GM12874 (cell line): ENCODE data around the gene FOXJ2.

Source experiments
- TF ChIP-seq, protein P1 (sequence below): IDR thresholded peaks from 2 replicates; pipeline ENCODE4 v1.5.1; 2011; ENCODE audit warnings: low read depth, mild to moderate bottlenecking, control low read depth, low read length, moderate library complexity; ENCODE audit not compliant: insufficient read depth

FOXJ2 gene

DNA sequence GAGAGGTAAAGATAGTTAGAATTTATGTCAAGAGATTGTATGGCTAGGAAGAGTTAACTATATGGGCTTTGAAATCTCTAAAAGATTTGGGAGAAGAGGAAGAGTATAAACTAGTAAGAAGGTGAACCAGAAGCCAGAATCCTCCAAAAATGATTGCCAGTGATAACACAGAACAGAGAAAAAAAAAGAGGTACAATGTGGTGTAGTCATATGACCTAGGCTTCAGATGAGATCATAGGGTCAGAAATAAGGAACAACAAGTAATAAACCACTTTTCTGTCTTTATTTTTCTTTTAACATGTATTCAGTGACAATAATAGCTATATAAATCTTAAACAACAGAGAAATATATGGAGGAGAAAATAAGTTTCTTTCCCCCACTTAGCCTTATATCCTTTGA lies 47.6 kb downstream of the FOXJ2 start:
- TF ChIP-seq, protein P1, sequence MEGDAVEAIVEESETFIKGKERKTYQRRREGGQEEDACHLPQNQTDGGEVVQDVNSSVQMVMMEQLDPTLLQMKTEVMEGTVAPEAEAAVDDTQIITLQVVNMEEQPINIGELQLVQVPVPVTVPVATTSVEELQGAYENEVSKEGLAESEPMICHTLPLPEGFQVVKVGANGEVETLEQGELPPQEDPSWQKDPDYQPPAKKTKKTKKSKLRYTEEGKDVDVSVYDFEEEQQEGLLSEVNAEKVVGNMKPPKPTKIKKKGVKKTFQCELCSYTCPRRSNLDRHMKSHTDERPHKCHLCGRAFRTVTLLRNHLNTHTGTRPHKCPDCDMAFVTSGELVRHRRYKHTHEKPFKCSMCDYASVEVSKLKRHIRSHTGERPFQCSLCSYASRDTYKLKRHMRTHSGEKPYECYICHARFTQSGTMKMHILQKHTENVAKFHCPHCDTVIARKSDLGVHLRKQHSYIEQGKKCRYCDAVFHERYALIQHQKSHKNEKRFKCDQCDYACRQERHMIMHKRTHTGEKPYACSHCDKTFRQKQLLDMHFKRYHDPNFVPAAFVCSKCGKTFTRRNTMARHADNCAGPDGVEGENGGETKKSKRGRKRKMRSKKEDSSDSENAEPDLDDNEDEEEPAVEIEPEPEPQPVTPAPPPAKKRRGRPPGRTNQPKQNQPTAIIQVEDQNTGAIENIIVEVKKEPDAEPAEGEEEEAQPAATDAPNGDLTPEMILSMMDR: no peak

DNA sequence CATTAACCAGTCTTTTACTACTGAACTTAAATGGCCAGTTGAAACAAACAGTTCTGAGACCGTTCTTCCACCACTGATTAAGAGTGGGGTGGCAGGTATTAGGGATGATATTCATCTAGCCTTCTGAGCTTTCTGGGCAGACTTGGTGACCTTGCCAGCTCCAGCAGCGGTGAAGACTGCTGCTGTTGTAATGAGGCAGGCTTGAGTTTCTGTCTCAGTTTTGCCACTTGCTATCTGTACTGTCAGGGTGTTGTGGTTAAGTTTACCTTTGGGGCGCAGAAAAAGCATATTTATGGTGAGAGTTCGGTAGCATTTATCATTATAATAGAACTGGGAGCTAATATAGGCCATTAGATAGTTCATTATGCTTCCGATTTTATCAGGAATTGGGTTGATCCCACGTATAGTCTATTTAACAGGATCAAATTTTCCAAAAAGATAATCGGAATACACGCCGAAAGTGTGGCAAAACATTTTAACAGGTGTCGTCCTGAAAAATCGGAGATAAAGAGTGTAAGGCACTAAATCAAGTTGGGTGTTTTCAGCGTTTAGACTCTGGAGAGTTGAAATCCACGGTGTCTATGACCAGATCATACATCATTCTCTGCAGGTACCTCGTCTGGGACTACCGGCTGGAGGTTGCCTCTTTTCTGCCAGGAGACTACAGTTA lies 48.9 kb downstream of the FOXJ2 start:
- TF ChIP-seq, protein P1: no peak

DNA sequence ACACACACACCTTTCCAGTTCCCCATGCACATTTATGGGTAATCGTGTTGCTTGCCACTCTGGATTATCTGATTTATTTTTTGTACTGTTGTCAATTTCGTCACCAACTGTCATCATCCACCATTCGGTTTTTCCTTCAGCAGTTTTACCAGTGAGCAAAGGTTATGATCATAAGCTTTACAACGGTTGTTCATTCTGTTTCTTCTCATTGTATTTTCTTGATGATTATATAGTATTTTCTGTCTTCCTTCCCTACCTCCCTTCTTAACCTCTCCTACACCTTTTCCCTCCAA lies 50.2 kb downstream of the FOXJ2 start:
- TF ChIP-seq, protein P1: no peak

DNA sequence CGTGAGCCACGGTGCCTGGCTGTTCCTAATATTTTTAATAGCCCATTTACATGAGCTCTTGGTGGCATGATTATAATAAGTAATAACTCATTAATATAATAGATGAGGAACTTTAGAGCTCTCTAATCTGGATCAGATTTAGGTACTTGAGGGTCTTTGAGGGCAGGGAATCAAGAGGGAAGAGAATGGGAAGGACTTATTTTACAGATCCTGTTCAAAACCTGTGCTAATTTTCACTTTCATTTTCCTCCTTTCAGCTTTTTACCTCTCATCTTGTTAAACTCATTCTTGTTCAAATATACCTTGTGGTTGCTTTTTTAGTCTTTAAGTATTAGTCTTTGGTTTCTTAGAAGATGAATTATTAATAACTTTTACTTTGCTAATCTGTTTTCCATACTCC lies 55.1 kb downstream of the FOXJ2 start:
- TF ChIP-seq, protein P1: no peak

DNA sequence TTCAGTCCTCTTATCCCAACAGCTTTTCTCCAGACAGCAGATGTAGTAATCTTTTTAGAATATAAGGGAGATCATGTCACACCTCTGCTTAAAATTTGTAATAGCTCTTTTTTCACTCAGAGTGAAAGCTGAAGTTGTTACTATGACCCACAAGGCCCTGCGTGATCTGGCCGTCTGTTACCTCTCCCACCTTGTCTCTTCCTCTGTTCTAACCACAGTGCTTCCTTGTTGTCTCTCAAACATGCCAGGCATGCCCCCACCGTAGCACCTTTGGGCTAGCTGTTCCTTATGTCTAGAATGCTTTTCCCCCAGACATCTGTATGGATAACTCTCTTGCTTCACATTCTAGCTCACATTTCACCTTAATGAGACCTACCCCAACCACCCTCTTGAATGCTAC lies 56.1 kb downstream of the FOXJ2 start:
- TF ChIP-seq, protein P1: no peak

DNA sequence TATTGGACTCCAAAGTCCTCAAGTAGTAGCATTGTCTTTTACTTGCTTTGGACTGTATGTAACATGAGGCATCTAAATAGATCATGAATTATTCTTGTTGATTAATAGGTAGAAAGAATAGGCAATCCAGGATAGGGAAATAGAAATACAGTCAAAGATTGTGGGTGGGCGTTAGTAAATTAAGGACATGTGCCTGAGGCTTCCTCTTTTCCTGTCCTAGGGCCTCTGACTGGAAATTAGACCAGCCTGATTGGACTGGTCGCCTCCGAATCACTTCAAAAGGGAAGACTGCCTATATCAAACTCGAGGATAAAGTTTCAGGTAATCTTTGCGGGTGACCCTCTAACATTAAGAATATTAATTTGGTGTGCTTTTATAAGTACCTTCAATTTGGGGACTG lies 57.2 kb downstream of the FOXJ2 start:
- TF ChIP-seq, protein P1: no peak

DNA sequence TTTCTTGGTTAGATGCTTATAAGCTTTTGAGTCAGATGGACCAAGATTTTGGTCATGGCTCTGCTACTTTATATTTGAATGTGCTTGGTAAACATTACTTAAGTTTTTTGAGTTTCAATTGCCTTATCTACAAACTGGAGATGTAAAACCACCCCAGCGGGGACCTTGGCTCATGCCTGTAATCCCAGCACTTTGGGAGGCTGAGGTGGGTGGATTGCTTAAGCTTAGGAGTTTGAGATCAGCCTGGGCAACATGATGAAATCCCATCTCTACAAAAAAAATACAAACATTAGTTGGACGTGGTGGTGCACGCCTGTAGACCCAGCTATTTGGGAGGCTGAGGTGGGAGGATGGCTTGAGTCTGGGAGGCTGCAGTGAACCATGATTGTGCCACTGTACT lies 60.8 kb downstream of the FOXJ2 start:
- TF ChIP-seq, protein P1: no peak

DNA sequence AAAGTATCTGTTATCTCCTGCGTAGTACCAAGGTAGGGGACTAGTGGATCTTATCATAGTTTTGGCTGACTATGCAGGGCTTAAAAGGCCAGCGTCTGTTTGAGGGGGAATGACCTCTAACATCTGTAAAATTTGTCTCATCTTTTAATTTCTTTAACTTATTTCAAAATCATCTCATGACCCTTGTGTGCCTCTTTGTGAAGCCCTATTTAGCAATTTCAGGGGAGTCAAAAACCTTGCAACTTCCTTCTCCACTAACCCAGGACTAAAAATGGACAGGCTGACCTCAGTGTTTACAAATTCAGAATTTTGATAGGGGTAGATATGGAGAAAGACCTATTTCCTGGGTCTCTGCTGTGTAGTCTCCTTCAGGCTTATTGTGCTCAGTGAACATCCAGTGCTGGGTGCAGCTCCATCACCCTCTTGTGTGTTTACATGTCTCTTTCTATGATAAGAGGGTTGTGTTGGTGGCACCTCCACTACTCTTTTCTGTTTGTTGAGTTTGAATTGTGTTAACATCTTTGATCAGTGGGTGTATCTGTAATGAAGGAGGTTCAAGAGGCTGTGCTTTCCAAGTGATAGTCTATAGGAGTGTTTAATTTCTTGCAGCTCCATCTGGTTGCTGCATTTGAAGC lies 63.9 kb downstream of the FOXJ2 start:
- TF ChIP-seq, protein P1: no peak
